Lower lobe of right lung (tissue), 2 donors: Measurements from ENCODE around the gene SH3BP5. TPM values are rescaled to one million over a fixed set of nuclear protein-coding genes. Genes with fewer than 3 reads are reported as not detected.
A peak's percentile ranks its signal among the peaks of the same experiment; 100 is the strongest.

ENCODE experiments used
- ATAC-seq, 2 donors: fragments of 200-7000 bp; cut with Tn5 transposase; one replicate each; pipeline ENCODE4 v1.9.1; 2020 to 2022; ENCODE audit warnings: mild to moderate bottlenecking in 2 of 2, moderate library complexity in 2 of 2
- DNase-seq: peaks from one replicate; pipeline ENCODE4 v3.0.0-alpha.2; 2020
- H3K27ac ChIP-seq: fragments of 200-600 bp; one replicate; pipeline ENCODE4 v1.8.0; 2022
- H3K27me3 ChIP-seq: fragments of 200-600 bp; one replicate; pipeline ENCODE4 v1.8.0; 2022; ENCODE audit warnings: low read depth
- H3K36me3 ChIP-seq: fragments of 200-600 bp; one replicate; pipeline ENCODE4 v1.8.0; 2022; ENCODE audit warnings: mild to moderate bottlenecking
- H3K4me1 ChIP-seq: fragments of 200-600 bp; one replicate; pipeline ENCODE4 v1.8.0; 2022
- H3K4me3 ChIP-seq: fragments of 200-600 bp; one replicate; pipeline ENCODE4 v1.8.0; 2022; ENCODE audit warnings: mild to moderate bottlenecking
- H3K9me3 ChIP-seq: fragments of 200-600 bp; one replicate; pipeline ENCODE4 v1.8.0; 2022
- intact Hi-C: fragments of 100-400 bp; cut with DNase I; formaldehyde crosslinking; loops from one replicate; pipeline ENCODE4 v1.11.0; 2022
- total RNA-seq: library from RNA; stranded (reverse); fragmentation: NEBNext Ultra II Directional; extraction: Animal tissue kit (Norgen Biotek cat#: 25700); gene quantifications from one replicate; pipeline ENCODE4 v1.2.1, GENCODE V29; 2021
- TF ChIP-seq, protein P1 (sequence below): fragments of 200-600 bp; IDR thresholded peaks from one replicate; pipeline ENCODE4 v1.8.0; 2022; ENCODE audit warnings: antibody characterized with exemption, mild to moderate bottlenecking
- donor health status: DM: no; HTN: yes; CAD: no; lungs with severe emphysema.

Gene SH3BP5
- total RNA-seq, 1 donor from 2014 or later: 106 TPM

DNA sequence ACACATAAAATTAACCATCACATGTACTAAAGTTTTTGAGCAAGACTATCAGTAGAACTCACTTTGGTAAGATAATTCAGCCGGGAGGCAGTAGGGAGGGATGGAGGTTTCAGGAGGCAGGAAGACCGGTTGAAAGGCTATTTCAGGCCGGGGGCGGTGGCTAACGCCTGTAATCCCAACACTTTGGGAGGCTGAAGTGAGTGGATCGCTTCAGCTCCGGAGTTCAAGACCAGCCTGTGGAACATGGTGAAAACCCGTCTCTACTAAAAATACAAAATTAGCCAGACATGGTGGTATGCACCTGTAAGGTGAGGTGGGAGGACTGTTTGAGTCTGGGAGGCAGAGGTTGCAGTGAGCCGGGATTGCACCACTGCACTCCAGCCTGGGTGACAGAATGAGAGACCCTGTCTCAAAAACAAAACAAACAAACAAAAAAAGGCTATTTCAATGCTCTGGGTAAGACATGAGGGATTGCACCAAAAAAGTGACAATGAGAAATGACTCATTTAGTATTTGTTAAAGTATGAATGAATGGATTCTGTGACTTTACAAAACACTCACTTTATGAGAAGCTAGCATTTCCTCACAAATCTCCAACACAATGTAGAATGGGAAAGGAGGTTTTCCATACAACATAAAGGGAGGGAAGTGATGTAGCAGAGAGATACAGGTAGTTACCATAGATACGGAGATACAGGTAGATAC lies 43.9 kb downstream of the SH3BP5 start:
- TF ChIP-seq, protein P1, sequence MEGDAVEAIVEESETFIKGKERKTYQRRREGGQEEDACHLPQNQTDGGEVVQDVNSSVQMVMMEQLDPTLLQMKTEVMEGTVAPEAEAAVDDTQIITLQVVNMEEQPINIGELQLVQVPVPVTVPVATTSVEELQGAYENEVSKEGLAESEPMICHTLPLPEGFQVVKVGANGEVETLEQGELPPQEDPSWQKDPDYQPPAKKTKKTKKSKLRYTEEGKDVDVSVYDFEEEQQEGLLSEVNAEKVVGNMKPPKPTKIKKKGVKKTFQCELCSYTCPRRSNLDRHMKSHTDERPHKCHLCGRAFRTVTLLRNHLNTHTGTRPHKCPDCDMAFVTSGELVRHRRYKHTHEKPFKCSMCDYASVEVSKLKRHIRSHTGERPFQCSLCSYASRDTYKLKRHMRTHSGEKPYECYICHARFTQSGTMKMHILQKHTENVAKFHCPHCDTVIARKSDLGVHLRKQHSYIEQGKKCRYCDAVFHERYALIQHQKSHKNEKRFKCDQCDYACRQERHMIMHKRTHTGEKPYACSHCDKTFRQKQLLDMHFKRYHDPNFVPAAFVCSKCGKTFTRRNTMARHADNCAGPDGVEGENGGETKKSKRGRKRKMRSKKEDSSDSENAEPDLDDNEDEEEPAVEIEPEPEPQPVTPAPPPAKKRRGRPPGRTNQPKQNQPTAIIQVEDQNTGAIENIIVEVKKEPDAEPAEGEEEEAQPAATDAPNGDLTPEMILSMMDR: no peak
- Histone ChIP-seq H3K27me3 (no peaks in the 10 kb centered on the region), H3K27ac (peak overlapping the region; percentile 54), H3K36me3 (peaks cover 1% of the 10 kb centered on the region), H3K9me3 (no peaks in the 10 kb centered on the region), H3K4me3 (no peak overlapping the region), H3K4me1 (peaks cover 81% of the 10 kb centered on the region)
- intact Hi-C loops: no loop called here
- DNase-seq (no peak), ATAC-seq (no peak)

DNA sequence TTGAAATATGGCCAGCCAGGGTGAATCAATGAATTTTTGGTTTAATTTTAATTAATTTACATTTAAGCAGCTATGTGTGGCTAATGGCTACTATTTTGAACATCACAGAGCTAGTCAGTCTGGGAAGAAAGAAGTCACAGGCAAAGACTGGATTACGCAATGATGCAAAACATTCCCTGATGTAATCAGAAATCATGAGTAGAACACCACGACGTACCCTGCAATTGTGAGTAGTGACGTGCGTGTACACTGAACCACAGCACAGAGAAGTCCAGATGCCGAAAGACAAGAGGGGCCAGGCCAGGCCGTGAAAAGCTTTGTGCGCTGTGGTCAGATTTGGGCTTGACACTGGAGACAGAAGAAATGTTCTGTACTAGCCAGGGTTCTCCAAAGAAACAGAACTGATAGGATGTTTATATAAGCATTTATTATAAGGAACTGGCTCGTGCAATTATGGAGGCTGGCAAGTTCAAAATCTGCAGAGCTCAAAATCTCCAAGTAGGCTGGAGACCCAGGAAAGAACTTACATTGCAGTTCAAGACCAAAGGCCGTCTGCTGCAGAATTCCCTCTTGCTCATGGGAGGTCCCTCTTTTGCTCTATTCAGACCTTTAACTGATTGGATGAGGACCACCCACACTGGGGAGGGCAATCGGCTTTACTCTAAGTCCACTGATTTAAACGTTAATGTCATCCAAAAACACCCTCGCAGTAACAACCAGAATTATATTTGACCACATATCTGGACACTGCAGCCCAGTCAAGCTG lies 44.6 kb downstream of the SH3BP5 start:
- intact Hi-C loops: no loop called here
- peak overlapping the region; percentile 54 for H3K27ac ChIP-seq
- H3K27me3 ChIP-seq: no peaks in the 10 kb centered on the region
- H3K36me3 ChIP-seq: peaks cover 8% of the 10 kb centered on the region
- ATAC-seq (peak; percentile 78 to 88), DNase-seq (peak; percentile 73)
- TF ChIP-seq, protein P1: no peak
- no peaks in the 10 kb centered on the region for H3K9me3 ChIP-seq
- no peak overlapping the region for H3K4me3 ChIP-seq
- peaks cover 75% of the 10 kb centered on the region for H3K4me1 ChIP-seq

DNA sequence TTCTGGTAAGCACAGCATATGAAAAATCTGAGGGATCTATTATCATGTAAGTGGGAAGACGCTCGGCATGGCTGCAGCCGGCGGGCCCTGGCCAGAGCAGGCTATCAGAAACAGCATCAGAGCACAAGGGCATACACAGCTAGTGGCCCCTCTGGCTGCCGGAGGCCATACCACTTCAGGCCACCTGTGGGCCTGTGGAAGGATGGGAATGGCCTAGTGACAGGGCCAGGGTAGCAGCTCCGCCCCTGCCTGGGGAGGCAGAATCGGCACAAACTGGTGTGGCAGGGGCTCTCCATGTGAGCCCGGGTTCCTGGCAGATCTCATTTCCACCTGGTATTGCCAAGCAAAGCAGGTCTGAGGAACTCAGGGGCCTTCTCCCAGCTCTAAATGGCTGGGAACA lies 46.4 kb downstream of the SH3BP5 start:
- intact Hi-C loops: no loop called here
- DNase-seq (no peak), ATAC-seq (no peak)
- Histone ChIP-seq H3K9me3 (no peaks in the 10 kb centered on the region), H3K27ac (no peak overlapping the region), H3K36me3 (peaks cover 8% of the 10 kb centered on the region), H3K27me3 (no peaks in the 10 kb centered on the region), H3K4me1 (peaks cover 62% of the 10 kb centered on the region), H3K4me3 (no peak overlapping the region)
- TF ChIP-seq, protein P1: no peak

DNA sequence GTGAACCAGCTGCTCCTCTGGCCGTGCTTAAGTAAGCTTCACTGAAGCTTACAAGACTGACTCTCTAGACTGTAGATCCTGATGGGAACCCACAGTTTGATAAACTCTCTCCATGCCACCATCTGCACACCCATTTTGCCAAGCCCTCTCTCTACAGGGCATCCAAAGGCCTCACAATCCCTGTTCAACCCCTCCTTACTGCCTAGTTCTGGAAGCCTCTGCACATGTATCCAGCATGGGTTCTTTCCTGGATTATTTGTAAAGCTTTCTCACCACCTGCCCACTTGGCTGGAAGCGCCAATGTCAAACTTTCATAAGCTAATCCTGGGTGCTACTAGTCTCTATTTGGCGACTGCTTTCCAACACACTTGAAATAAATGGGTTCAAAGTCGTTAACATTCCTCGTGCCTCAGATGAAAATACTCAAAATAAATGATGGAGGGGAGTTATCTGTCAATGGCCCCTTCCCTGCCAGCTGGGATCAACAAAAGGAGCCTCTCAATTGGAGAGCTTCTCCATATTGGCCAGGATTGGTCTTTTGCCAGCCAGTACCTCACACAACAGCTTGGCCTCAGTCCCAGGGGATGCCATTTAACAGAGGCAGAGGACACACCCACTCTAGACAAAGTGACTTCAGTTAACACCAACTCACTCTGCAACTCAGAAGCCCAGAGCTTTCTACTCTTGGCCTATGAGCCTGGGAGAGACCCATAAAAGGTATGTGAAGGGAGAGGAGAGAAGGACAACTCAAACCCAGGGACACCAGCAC lies 48.1 kb downstream of the SH3BP5 start:
- ATAC-seq: peak; percentile 45 to 55

DNA sequence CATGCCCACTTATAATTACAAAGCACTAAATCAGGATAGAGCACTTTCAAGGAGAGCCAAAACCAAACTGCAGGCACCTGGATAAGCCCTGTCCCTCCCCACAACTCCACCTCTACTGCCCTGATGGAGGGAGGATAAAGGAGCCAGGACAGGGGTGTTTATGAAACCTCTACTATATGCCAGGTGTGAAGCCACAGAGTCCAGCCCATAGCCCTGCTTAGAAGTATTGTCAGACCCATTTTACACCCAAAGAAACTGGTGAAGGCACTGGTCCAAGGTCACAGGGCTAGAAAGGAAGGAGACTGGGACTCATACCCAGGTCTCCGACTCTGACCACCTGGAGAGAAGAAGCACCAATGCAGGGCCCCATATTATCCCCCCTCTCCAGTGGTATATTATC lies 48.7 kb downstream of the SH3BP5 start:
- TF ChIP-seq, protein P1: no peak
- ATAC-seq (no peak), DNase-seq (no peak)
- Histone ChIP-seq H3K4me1 (peaks cover 49% of the 10 kb centered on the region), H3K27ac (no peak overlapping the region), H3K4me3 (no peak overlapping the region), H3K9me3 (no peaks in the 10 kb centered on the region), H3K36me3 (peaks cover 8% of the 10 kb centered on the region), H3K27me3 (no peaks in the 10 kb centered on the region)
- intact Hi-C loops: no loop called here

More for the DNA sequence above, 48.1 kb downstream of the SH3BP5 start:
- Histone ChIP-seq H3K4me3 (no peak overlapping the region), H3K9me3 (no peaks in the 10 kb centered on the region), H3K4me1 (peaks cover 55% of the 10 kb centered on the region), H3K27me3 (no peaks in the 10 kb centered on the region), H3K27ac (no peak overlapping the region), H3K36me3 (peaks cover 8% of the 10 kb centered on the region)
- no peak for DNase-seq
- TF ChIP-seq, protein P1: no peak
- intact Hi-C loops: no loop called here
